GM21786 (cell line): Measurements from ENCODE around the gene HTR3D.
"Not testable (repeated sequence)": the region's sequence is repeated elsewhere in the genome, so short reads cannot be mapped to it uniquely, and the experiment has no call there.

Source experiments
- ATAC-seq: cut with Tn5 transposase; IDR thresholded peaks from one replicate; pipeline ENCODE4 v1.9.1; 2021; ENCODE audit not compliant: unreplicated experiment

The HTR3D gene

DNA sequence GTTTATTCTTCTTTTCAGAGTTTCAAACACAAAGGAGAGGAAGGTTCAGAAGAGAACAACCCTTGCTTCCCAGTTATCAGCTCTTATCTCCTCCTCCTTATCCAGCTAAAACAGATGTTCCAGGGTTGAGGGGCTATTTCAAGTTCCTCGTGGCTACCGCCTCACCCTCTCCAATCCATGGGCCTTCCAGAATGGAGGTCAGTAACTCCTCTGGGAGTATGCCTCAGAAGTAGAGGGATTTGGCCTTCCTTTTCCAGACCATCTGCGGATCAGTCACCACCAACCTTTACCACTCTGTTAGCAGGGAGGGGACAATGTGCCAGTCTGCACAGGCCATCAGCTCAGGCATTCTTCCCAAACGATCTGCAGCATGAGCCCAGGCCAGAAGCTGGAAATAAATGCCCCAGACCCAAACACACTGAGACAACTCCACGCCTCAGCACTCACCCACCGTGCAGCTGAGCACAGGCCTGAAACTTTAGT lies 36.1 kb downstream of the HTR3D start:
- no peak for ATAC-seq

DNA sequence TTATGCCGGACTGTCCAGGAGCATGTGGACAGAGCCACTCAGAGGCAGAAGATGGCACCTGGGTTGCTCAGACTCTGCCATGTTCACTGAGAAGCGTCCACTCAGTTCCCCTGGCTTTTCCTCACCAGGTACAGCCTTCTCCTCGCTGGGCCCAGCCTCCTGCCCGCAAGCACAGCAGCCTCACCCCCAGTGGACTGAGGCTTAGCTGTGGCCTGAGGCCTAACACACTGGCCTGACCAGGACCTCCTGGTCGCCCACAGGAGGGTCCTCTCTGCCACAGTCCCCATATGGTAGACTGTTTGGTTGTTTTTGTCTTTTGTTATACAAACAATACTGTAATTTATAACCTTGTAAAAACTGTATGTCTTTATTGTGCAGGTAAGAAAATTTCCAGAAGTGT lies 36.8 kb downstream of the HTR3D start:
- no peak for ATAC-seq

DNA sequence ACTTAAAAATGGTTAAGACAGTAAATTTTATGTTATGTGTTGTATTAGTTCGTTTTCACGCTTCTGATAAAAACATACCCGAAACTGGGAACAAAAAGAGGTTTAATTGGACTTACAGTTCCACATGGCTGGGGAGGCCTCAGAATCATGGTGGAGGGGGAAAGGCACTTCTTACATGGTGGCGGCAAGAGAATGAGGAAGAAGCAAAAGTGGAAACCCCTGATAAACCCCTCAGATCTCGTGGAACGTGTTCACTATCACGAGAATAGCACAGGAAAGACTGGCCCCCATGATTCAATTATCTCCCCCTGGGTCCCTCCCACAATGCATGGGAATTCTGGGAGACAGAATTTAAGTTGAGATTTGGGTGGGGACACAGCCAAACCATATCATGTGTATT lies 39.6 kb downstream of the HTR3D start:
- not testable (repeated sequence) for ATAC-seq

DNA sequence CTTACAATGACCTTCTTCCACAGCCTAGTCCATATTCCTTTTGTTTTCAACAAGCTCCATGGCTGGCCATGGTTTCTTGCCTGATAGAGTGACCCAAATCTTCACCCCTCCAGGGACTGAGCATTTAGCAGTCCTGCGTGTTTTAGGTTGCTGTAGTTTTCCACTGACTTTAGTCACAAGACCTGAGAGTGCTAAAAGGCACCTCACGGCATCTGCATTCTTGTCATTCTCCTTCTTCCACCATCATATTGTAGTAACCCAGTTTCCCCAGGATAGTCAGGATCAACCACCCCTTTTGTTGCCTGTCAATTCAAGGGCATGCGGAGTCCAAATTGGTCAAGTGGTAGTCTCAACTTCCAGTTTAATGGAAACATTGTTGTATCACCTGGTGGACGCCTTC lies 42.1 kb downstream of the HTR3D start:
- no peak for ATAC-seq

DNA sequence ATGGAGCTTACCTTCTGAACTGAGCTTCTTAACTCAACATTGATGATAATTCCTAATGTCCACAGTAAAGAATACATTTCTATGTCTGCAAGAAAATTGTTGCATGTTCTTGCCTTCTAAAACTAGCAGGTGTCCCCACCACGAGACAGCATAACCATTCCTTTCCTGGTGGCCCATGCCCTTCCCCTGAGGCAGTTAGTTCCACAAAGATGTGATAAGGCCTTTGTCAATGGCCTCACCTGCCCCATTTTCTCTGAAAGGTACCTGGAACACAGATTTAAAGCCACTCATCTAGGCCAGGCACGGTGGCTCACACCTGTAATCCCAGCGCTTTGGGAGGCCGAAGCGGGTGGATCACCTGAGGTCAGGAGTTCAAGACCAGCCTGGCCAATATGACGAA lies 44.4 kb downstream of the HTR3D start:
- no peak for ATAC-seq

DNA sequence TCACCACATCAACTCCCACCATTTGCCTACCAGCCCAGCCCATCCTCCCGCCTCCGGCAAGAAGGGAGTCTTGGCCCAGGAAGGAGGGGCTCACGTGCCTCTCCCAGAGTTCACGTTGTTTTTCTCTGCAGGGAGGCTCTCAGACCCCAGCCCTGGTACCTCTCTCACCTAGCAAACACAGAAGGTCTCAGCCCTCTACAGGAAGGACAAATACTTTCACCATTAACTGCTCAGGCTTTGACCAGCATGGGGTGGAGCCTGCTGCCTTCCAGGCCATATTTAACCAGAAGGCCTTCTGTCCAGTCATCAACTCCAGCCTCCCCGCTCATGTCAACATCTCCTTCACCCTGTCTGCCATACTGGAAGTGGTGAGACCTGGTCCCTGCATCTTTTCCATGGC lies 46.3 kb downstream of the HTR3D start:
- ATAC-seq, result no peak

DNA sequence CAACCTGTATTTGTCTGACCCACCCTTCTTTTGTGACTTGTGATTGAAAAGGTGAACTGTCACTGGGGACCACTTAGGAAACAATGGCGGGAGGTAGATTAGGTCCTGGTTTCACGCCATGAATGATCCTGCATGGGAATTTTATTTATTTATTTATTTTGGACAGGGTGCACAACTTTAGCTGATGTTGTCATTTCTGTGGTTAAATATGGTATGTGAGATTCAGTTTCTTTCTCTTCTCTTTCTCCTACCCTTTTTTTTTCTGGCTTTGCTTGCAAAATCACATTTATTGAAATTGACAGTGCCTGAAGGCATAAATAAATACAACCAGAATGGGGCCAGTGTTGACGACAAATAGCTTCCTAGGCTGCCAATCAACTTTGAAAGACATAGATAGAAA lies 47.3 kb downstream of the HTR3D start:
- no peak for ATAC-seq

DNA sequence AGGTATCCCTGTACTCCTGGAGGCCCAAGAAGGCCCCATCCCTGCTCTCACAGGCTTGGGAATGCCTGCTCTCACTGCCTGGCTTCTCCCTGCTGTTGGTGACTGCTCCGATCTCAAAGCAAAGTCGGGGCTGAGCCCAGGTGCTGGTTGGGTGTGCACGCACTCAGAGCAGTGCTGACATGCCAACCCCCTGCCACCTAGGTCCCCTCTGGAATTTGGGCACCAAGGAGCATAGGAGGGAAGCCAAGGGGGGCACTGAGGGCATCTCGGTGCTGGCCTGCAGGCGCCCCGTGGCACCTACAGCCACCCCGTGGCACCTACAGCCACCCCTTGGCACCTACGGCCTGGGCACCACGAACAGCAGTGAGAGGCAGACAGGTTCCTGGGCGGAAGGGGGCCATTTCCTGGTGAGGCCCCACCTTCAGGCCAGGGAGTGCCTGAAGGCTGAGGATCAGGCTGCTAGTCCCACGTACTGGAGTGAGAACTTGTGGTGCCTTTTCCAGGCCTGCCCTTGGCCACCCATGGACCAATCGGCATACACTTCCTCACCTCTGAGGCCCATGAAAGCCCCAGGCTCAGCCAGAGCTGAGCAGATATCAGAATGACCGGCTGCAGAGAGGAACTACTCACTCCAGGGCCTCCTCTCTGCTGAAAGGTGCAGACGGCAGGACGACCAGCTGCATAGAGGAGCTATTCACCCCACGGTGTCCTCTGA lies 49.7 kb downstream of the HTR3D start:
- ATAC-seq, result no peak

DNA sequence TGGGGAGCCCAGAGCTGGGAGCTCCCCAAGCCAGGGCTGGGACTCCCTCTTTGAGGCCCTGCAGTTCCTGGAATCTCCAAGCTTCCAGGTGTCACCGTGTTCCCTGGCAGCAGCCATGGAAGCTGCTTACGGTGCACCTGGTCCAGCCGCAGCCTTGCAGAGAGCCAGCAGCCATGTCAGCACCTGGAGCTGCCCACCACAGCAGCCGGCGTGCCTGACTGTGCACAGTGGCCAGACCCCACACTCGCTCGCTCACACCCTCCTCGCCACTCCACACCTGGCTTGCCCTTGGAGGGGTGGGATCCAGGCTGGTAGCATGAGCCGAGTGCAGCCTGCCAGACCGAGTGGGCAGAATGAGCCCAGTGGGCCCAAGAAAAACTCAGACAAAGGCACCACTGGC lies 50.5 kb downstream of the HTR3D start:
- ATAC-seq, result no peak

DNA sequence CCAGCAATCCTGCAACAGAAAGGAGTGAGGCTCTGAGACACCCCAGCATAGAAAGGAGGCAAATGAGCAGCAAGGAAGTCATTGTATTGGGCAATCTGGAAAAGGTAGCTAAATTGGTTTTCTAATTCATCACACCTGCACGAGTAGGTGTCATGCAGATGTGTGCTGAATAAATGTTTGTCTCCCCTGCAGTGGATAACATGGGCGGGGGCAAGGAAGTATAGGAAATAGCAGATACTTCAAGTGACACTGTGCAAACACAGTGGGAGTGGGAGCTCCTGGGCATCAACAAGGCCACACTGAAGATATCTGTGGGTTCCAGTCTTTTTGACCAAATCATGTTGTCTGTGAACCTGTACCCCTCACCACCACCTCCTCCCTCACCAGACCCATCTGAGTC lies 50.9 kb downstream of the HTR3D start:
- no peak for ATAC-seq

DNA sequence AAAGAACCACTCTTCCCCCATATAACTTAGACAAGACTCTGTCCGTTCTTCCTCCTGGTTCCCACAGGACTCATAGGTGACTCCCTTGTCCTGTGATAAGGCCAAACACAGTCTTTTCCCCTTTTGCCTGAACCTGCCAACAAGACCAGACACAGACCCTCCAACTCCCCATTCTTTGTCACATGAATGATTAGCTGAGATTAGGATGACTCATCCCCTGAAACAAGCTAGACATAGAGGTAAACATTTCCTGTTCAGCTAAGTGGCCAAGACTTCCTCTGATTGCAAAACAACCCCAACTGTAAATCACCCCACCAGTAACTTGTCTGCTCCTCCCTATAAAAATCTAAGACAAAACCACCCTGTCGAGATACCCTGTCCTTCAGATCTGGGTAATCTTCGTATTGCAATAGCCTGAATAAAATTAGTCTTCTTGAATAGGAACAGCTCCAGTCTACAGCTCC lies 53.9 kb downstream of the HTR3D start:
- ATAC-seq, result no peak
